ENCODE measurements around the gene VEGFB.

Gene VEGFB

GRCh38 chr11:64196626-64197025, 37.8 kb upstream of the VEGFB start:
- Mint-ChIP-seq H3K27ac (peak overlapping the region; percentile 37), H3K4me3 (no peak overlapping the region), H3K4me1 (no peaks in the 10 kb centered on the region), H3K9me3 (no peaks in the 10 kb centered on the region), H3K27me3 (ENCODE audit: low read depth, poor library complexity) (no peaks in the 10 kb centered on the region), H3K36me3 (ENCODE audit: low read depth) (peaks cover 69% of the 10 kb centered on the region)
- TF ChIP-seq CTCF (IDR thresholded peaks at IDR 0.05): no peak
- no peak for DNase-seq

GRCh38 chr11:64198511-64198910, 35.9 kb upstream of the VEGFB start:
- no peaks in the 10 kb centered on the region for H3K9me3 Mint-ChIP-seq
- H3K4me3 Mint-ChIP-seq: no peak overlapping the region
- no peak for DNase-seq
- peaks cover 73% of the 10 kb centered on the region for H3K36me3 Mint-ChIP-seq (ENCODE audit: low read depth)
- no peaks in the 10 kb centered on the region for H3K27me3 Mint-ChIP-seq (ENCODE audit: low read depth, poor library complexity)
- peaks cover 10% of the 10 kb centered on the region for H3K4me1 Mint-ChIP-seq
- no peak overlapping the region for H3K27ac Mint-ChIP-seq
- TF ChIP-seq CTCF (IDR thresholded peaks at IDR 0.05): no peak

- DNase-seq: no peak
- Mint-ChIP-seq H3K36me3 (ENCODE audit: low read depth) (peaks cover 62% of the 10 kb centered on the region), H3K27me3 (ENCODE audit: low read depth, poor library complexity) (no peaks in the 10 kb centered on the region), H3K4me3 (no peak overlapping the region), H3K9me3 (no peaks in the 10 kb centered on the region), H3K27ac (peak overlapping the region; percentile 64), H3K4me1 (peaks cover 33% of the 10 kb centered on the region)
- TF ChIP-seq CTCF (IDR thresholded peaks at IDR 0.05): no peak
These were observed 32.8 kb upstream of the VEGFB start for GRCh38 chr11:64201543-64201942.

- no peaks in the 10 kb centered on the region for H3K27me3 Mint-ChIP-seq (ENCODE audit: low read depth, poor library complexity)
- peaks cover 49% of the 10 kb centered on the region for H3K36me3 Mint-ChIP-seq (ENCODE audit: low read depth)
- H3K4me3 Mint-ChIP-seq: no peak overlapping the region
- peaks cover 44% of the 10 kb centered on the region for H3K4me1 Mint-ChIP-seq
- no peak for TF ChIP-seq CTCF (IDR thresholded peaks at IDR 0.05)
- no peak for DNase-seq
- H3K9me3 Mint-ChIP-seq: no peaks in the 10 kb centered on the region
- peak overlapping the region; percentile 98 for H3K27ac Mint-ChIP-seq
These were observed 31.4 kb upstream of the VEGFB start for GRCh38 chr11:64202992-64203391.

- H3K27ac Mint-ChIP-seq: peak overlapping the region; percentile 98
- H3K27me3 Mint-ChIP-seq (ENCODE audit: low read depth, poor library complexity): no peaks in the 10 kb centered on the region
- H3K36me3 Mint-ChIP-seq (ENCODE audit: low read depth): peaks cover 49% of the 10 kb centered on the region
- peaks cover 44% of the 10 kb centered on the region for H3K4me1 Mint-ChIP-seq
- no peak for DNase-seq
- no peaks in the 10 kb centered on the region for H3K9me3 Mint-ChIP-seq
- TF ChIP-seq CTCF (IDR thresholded peaks at IDR 0.05): no peak
- H3K4me3 Mint-ChIP-seq: peak overlapping the region; percentile 6
These were observed 30.8 kb upstream of the VEGFB start for GRCh38 chr11:64203421-64204079.

GRCh38 chr11:64204080-64204440, 30.3 kb upstream of the VEGFB start:
- Mint-ChIP-seq H3K36me3 (ENCODE audit: low read depth) (peaks cover 49% of the 10 kb centered on the region), H3K27ac (peak overlapping the region; percentile 98), H3K4me1 (peaks cover 49% of the 10 kb centered on the region), H3K27me3 (ENCODE audit: low read depth, poor library complexity) (no peaks in the 10 kb centered on the region), H3K4me3 (no peak overlapping the region), H3K9me3 (no peaks in the 10 kb centered on the region)
- no peak for TF ChIP-seq CTCF (IDR thresholded peaks at IDR 0.05)
- no peak for DNase-seq
